ENCODE data around the gene ALKBH4.
"Not testable (repeated sequence)": the region's sequence is repeated elsewhere in the genome, so short reads cannot be mapped to it uniquely, and the experiment has no call there.

DNA sequence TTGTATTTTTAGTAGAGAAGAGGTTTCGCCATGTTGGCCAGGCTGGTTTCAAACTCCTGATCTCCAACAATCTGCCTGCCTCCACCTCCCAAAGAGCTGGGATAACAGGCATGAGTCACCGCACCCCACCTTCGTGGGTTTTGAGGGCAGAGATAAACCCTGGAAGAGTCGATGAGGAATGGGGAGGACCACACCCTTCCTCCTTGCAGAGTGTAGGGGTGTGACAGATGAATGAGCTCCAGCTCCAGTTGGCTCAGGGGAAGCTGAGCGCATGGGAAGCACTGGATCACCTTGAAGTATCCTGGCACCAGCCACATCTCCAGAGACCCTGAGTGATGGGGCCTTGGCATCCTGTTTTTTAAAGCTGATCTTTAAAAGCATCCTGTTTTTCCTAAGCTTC is 19.7 kb upstream of the ALKBH4 start:
- TF ChIP-seq, protein P1, sequence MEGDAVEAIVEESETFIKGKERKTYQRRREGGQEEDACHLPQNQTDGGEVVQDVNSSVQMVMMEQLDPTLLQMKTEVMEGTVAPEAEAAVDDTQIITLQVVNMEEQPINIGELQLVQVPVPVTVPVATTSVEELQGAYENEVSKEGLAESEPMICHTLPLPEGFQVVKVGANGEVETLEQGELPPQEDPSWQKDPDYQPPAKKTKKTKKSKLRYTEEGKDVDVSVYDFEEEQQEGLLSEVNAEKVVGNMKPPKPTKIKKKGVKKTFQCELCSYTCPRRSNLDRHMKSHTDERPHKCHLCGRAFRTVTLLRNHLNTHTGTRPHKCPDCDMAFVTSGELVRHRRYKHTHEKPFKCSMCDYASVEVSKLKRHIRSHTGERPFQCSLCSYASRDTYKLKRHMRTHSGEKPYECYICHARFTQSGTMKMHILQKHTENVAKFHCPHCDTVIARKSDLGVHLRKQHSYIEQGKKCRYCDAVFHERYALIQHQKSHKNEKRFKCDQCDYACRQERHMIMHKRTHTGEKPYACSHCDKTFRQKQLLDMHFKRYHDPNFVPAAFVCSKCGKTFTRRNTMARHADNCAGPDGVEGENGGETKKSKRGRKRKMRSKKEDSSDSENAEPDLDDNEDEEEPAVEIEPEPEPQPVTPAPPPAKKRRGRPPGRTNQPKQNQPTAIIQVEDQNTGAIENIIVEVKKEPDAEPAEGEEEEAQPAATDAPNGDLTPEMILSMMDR (IDR thresholded peaks at IDR 0.05; ENCODE audit: low read depth, low read length), result not testable (repeated sequence)
- TF ChIP-seq, protein P2, sequence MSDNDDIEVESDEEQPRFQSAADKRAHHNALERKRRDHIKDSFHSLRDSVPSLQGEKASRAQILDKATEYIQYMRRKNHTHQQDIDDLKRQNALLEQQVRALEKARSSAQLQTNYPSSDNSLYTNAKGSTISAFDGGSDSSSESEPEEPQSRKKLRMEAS (IDR thresholded peaks at IDR 0.05; ENCODE audit: low read depth, low read length), result not testable (repeated sequence)
- not testable (repeated sequence) for TF ChIP-seq POLR2A (IDR thresholded peaks at IDR 0.05; ENCODE audit: extremely low read depth, insufficient read length); MYC (IDR thresholded peaks at IDR 0.05; ENCODE audit: low read depth, low read length)
